Naive thymus-derived CD4-positive, alpha-beta T cell (primary cell): Measurements from ENCODE around the gene FIGLA. TPM values are rescaled to one million over a fixed set of nuclear protein-coding genes. Genes with fewer than 3 reads are reported as not detected.

Experiments
- ATAC-seq: fragments of 150-1000 bp; cut with Tn5 transposase; 2 replicates; pipeline ENCODE4 v1.10.0; 2021; ENCODE audit warnings: mild to moderate bottlenecking, moderate library complexity
- CTCF ChIA-PET: fragments of 350-600 bp; sonication (Branson Sonifier 250); formaldehyde crosslinking; loops from one replicate; lab custom pipeline; 2021; ENCODE audit warnings: antibody characterized with exemption; lab: Charles Lee
- POLR2A ChIA-PET: fragments of 350-600 bp; sonication (Branson Sonifier 250); formaldehyde crosslinking; loops from one replicate; lab custom pipeline; 2021; ENCODE audit warnings: antibody characterized with exemption, inconsistent platforms; lab: Charles Lee
- DNase-seq, 9 donors: peaks; one replicate each; pipeline versions ENCODE4 v3.0.0 to v3.0.0-alpha.2; 2020 to 2022; ENCODE audit warnings: mixed read lengths in 1 of 9
- H3K27ac ChIP-seq: one replicate; pipeline ENCODE4 v1.7.0; 2013; ENCODE audit warnings: mild to moderate bottlenecking, low read depth, low read length, moderate library complexity
- H3K27me3 ChIP-seq, 2 donors: one replicate each; pipeline ENCODE4 v1.7.0; 2013; ENCODE audit warnings: low read length in 2 of 2, mild to moderate bottlenecking in 2 of 2, moderate library complexity in 2 of 2; ENCODE audit not compliant: control insufficient read depth in 2 of 2, insufficient read depth in 2 of 2
- H3K36me3 ChIP-seq, 3 experiments: 1 replicate in 2 of 3; 2 replicates in 1 of 3; pipeline ENCODE4 v1.7.0; 2013; ENCODE audit warnings: low read length in 3 of 3, mild to moderate bottlenecking in 3 of 3, moderate library complexity in 1 of 3; ENCODE audit not compliant: insufficient read depth in 3 of 3, control insufficient read depth in 2 of 3
- H3K4me1 ChIP-seq, 2 donors: one replicate each; pipeline ENCODE4 v1.7.0; 2013; ENCODE audit warnings: low read length in 2 of 2, mild to moderate bottlenecking in 2 of 2, moderate library complexity in 1 of 2; ENCODE audit not compliant: control insufficient read depth in 2 of 2, insufficient read depth in 2 of 2
- H3K4me3 ChIP-seq: 2 replicates; pipeline ENCODE4 v1.7.0; 2013; ENCODE audit warnings: mild to moderate bottlenecking, low read length
- H3K9me3 ChIP-seq, 3 experiments: 1 replicate in 2 of 3; 2 replicates in 1 of 3; pipeline ENCODE4 v1.7.0; 2013; ENCODE audit warnings: low read length in 3 of 3; ENCODE audit not compliant: control insufficient read depth in 2 of 3
- H3K27ac Mint-ChIP-seq, 9 donors: one replicate each; pipeline ENCODE4 v1.8.0; 2020 to 2022; ENCODE audit warnings: mixed read lengths in 9 of 9, mild to moderate bottlenecking in 8 of 9, moderate library complexity in 5 of 9, inconsistent platforms in 2 of 9
- H3K27me3 Mint-ChIP-seq, 5 donors: one replicate each; pipeline ENCODE4 v1.8.0; 2021 to 2022; ENCODE audit warnings: mixed read lengths in 5 of 5, mild to moderate bottlenecking in 1 of 5
- H3K36me3 Mint-ChIP-seq, 5 donors: one replicate each; pipeline ENCODE4 v1.8.0; 2020 to 2022; ENCODE audit warnings: mixed read lengths in 5 of 5, mild to moderate bottlenecking in 3 of 5, inconsistent platforms in 1 of 5
- H3K4me1 Mint-ChIP-seq, 7 donors: one replicate each; pipeline ENCODE4 v1.8.0; 2020 to 2022; ENCODE audit warnings: mixed read lengths in 7 of 7, mild to moderate bottlenecking in 3 of 7, inconsistent platforms in 1 of 7
- H3K4me3 Mint-ChIP-seq, 10 donors: one replicate each; pipeline ENCODE4 v1.8.0; 2020 to 2022; ENCODE audit warnings: mild to moderate bottlenecking in 10 of 10, mixed read lengths in 10 of 10, moderate library complexity in 6 of 10, inconsistent platforms in 2 of 10
- H3K9me3 Mint-ChIP-seq, 11 donors: one replicate each; pipeline ENCODE4 v1.8.0; 2020 to 2022; ENCODE audit warnings: mixed read lengths in 11 of 11, mild to moderate bottlenecking in 4 of 11, inconsistent platforms in 1 of 11, moderate library complexity in 1 of 11
- intact Hi-C, 2 donors: fragments of 100-400 bp; cut with micrococcal nuclease; formaldehyde crosslinking; loops; one replicate each; pipeline ENCODE4 v1.15.1; 2023
- polyA plus RNA-seq, 2 donors: library from polyadenylated mRNA; unstranded; fragments of 300-500 nt; fragmentation: Illumina TruSeq; gene quantifications; one replicate each; pipeline ENCODE4 v1.2.3, GENCODE V29; 2021
- total RNA-seq, 6 experiments: library from RNA in 5 of 6; stranded (reverse) in 5 of 6; gene quantifications; 1 replicate in 5 of 6; 2 replicates in 1 of 6; pipeline ENCODE4 v1.2.3 and lab custom pipeline; 2021 to 2026

The FIGLA gene
- not detected for total RNA-seq
- polyA plus RNA-seq = not detected
- total RNA-seq (lab: John Stamatoyannopoulos, UW) = not detected

GRCh38 chr2:70790136-70790828 lies at the start of gene FIGLA:
TSS of gene FIGLA (minus strand) at chr2:70790643. CDS start at chr2:70790638, 5 bp downstream.
- CTCF ChIA-PET = interaction anchor here (0.6 to 2.9 kb wide), 10 partner anchors 9 to 720 kb away, joined by 3 to 13 read pairs (median 5); no protein-coding TSS in a partner anchor
- Mint-ChIP-seq H3K4me3 (peak within 1 kb of the TSS; percentile 79 to 93 (median 86)), H3K36me3 (no peaks in the 10 kb centered on the region), H3K27me3 (peaks cover 41 to 68% (median 47%) of the 10 kb centered on the region in 5 donors), H3K9me3 (no peaks in the 10 kb centered on the region), H3K4me1 (peaks cover 7 to 20% (median 10%) of the 10 kb centered on the region in 7 donors), H3K27ac (peak within 1 kb of the TSS in 1 of 9 donors; percentile 69)
- Histone ChIP-seq H3K27ac (no peak within 1 kb of the TSS), H3K4me3 (peak within 1 kb of the TSS; percentile 43), H3K9me3 (no peaks in the 10 kb centered on the region), H3K27me3 (peaks cover 0 to 5% of the 10 kb centered on the region in 2 donors), H3K4me1 (no peaks in the 10 kb centered on the region), H3K36me3 (no peaks in the 10 kb centered on the region)
- intact Hi-C loops = no loop called here
- POLR2A ChIA-PET = no interaction called here
- ATAC-seq = peak; percentile 20
- DNase-seq = no peak

DNA sequence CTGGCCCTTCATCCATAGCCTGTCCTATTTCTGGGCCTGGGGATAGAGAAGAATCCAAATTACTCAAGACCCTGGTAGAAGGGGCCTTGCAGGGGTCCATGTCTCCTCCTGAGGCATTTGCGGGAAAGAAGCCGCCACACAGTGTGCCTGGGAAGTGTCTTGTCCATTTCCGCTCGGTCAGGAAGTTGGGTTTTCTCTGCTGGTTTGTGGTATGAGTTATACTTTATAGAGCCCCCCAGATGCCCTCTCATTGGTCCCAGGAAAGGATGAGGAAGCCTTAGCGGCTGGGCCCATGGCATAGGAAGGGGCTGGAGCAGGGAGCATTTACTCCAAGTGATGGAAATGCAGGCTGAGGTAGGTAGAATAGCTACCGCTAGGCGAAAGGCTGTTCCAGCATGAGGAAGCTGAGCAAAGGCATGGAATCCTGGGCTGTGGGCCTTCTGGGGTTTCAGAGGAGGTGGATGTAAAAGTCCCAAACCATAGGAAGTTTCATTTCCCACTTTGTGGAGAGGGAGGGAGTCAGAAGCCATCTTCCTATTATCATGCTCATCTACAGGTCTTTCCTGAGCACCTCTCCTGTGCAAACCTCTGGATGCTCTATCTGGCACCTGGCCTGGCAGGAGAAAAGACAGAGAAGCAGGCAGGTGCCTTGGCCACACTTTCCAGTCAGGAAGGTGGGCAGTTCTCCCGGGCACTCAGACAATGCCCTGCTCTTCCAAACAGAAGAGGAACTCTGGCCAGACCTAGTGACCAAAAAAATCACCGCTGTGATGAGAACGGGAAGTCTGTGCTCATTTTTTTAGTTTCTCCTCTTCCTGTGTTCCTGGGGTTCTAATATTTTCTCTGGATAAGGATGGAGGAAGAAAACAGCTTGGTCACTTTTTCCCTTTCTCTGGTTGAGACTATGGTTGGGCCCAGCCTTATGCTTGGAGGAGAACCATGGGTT lies 47.8 kb upstream of the FIGLA start:
- Histone ChIP-seq H3K4me1 (no peaks in the 10 kb centered on the region), H3K9me3 (no peaks in the 10 kb centered on the region), H3K27me3 (no peaks in the 10 kb centered on the region), H3K27ac (no peak overlapping the region), H3K4me3 (no peak overlapping the region), H3K36me3 (no peaks in the 10 kb centered on the region)
- DNase-seq (no peak), ATAC-seq (no peak)
- peaks cover 0 to 11% (median 0%) of the 10 kb centered on the region in 7 donors for H3K4me1 Mint-ChIP-seq
- H3K27me3 Mint-ChIP-seq = peaks cover 4 to 17% (median 5%) of the 10 kb centered on the region in 5 donors
- H3K9me3 Mint-ChIP-seq = peaks cover 0 to 5% (median 0%) of the 10 kb centered on the region in 11 donors
- CTCF ChIA-PET = no interaction called here
- H3K36me3 Mint-ChIP-seq = peaks cover 0 to 5% (median 0%) of the 10 kb centered on the region in 5 donors
- intact Hi-C loops = no loop called here
- POLR2A ChIA-PET = interaction anchor here (2.1 kb wide), 1 partner anchor 14 kb away, joined by 4 read pairs; no protein-coding TSS in a partner anchor
- no peak overlapping the region for H3K4me3 Mint-ChIP-seq
- no peak overlapping the region for H3K27ac Mint-ChIP-seq

- Mint-ChIP-seq H3K36me3 (no peaks in the 10 kb centered on the region), H3K27me3 (peaks cover 0 to 13% (median 0%) of the 10 kb centered on the region in 5 donors), H3K27ac (peak within 1 kb of the TSS in 1 of 9 donors; percentile 24), H3K4me1 (peaks cover 0 to 6% (median 0%) of the 10 kb centered on the region in 7 donors), H3K4me3 (no peak within 1 kb of the TSS), H3K9me3 (no peaks in the 10 kb centered on the region)
- H3K4me3 ChIP-seq = no peak within 1 kb of the TSS
- no peaks in the 10 kb centered on the region for H3K4me1 ChIP-seq
- H3K36me3 ChIP-seq = no peaks in the 10 kb centered on the region
- ATAC-seq = no peak
- H3K9me3 ChIP-seq = no peaks in the 10 kb centered on the region
- no peak for DNase-seq
- CTCF ChIA-PET = no interaction called here
- no peak within 1 kb of the TSS for H3K27ac ChIP-seq
- intact Hi-C loops = no loop called here
- H3K27me3 ChIP-seq = no peaks in the 10 kb centered on the region
- POLR2A ChIA-PET = interaction anchor here (2.1 kb wide), 1 partner anchor 17 kb away, joined by 4 read pairs; no protein-coding TSS in a partner anchor
Measured at GRCh38 chr2:70835643-70836042, 45.2 kb upstream of the FIGLA start, which contains the start of gene CD207. TSS of gene CD207 (minus strand) at chr2:70835816. CDS start at chr2:70835776, 40 bp downstream.

DNA sequence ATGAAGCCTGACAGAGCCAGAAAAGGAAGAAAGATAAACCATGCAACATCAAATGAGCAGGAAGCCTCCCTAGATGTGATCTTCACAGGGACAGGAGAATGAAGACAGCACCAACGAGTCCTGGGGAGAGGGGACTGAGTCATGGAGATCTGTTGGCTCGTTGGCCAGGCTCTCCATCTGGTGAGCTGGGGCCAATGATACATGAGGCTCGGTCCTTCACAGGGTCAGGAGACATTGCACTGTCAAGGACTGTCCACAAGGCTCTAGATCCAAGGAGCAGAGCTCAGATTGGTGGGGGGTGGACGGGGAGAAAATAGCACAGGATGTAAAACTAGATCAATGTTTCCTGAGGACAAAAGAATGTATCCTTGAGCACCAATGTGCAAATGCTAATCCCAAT lies 44.4 kb upstream of the FIGLA start:
- Histone ChIP-seq H3K27me3 (no peaks in the 10 kb centered on the region), H3K9me3 (no peaks in the 10 kb centered on the region), H3K27ac (no peak overlapping the region), H3K4me3 (no peak overlapping the region), H3K36me3 (no peaks in the 10 kb centered on the region), H3K4me1 (no peaks in the 10 kb centered on the region)
- ATAC-seq (no peak), DNase-seq (no peak)
- intact Hi-C loops = no loop called here
- Mint-ChIP-seq H3K4me1 (peaks cover 0 to 9% (median 0%) of the 10 kb centered on the region in 7 donors), H3K36me3 (no peaks in the 10 kb centered on the region), H3K27me3 (peaks cover 0 to 12% (median 0%) of the 10 kb centered on the region in 5 donors), H3K27ac (no peak overlapping the region), H3K4me3 (no peak overlapping the region), H3K9me3 (no peaks in the 10 kb centered on the region)
- POLR2A ChIA-PET = no interaction called here
- CTCF ChIA-PET = no interaction called here

GRCh38 chr2:70834106-70834505 lies 43.7 kb upstream of the FIGLA start:
- Mint-ChIP-seq H3K9me3 (no peaks in the 10 kb centered on the region), H3K4me1 (peaks cover 0 to 12% (median 0%) of the 10 kb centered on the region in 7 donors), H3K36me3 (no peaks in the 10 kb centered on the region), H3K4me3 (no peak overlapping the region), H3K27ac (no peak overlapping the region), H3K27me3 (peaks cover 0 to 12% (median 0%) of the 10 kb centered on the region in 5 donors)
- POLR2A ChIA-PET = no interaction called here
- ATAC-seq (no peak), DNase-seq (no peak)
- Histone ChIP-seq H3K4me3 (no peak overlapping the region), H3K27me3 (no peaks in the 10 kb centered on the region), H3K36me3 (no peaks in the 10 kb centered on the region), H3K27ac (no peak overlapping the region), H3K9me3 (no peaks in the 10 kb centered on the region), H3K4me1 (no peaks in the 10 kb centered on the region)
- intact Hi-C loops = no loop called here
- CTCF ChIA-PET = no interaction called here

GRCh38 chr2:70833246-70833645 lies 42.8 kb upstream of the FIGLA start:
- ChIA-PET CTCF (no interaction called here), POLR2A (no interaction called here)
- Mint-ChIP-seq H3K4me3 (no peak overlapping the region), H3K9me3 (no peaks in the 10 kb centered on the region), H3K27ac (no peak overlapping the region), H3K27me3 (peaks cover 0 to 12% (median 0%) of the 10 kb centered on the region in 5 donors), H3K36me3 (no peaks in the 10 kb centered on the region), H3K4me1 (peaks cover 0 to 12% (median 0%) of the 10 kb centered on the region in 7 donors)
- H3K9me3 ChIP-seq = no peaks in the 10 kb centered on the region
- no peaks in the 10 kb centered on the region for H3K4me1 ChIP-seq
- no peak overlapping the region for H3K4me3 ChIP-seq
- DNase-seq (no peak), ATAC-seq (no peak)
- H3K27me3 ChIP-seq = no peaks in the 10 kb centered on the region
- intact Hi-C loops = no loop called here
- H3K36me3 ChIP-seq = no peaks in the 10 kb centered on the region
- H3K27ac ChIP-seq = no peak overlapping the region
